Inflammatory macrophage treated with lipopolysaccharide for 4 hours (primary cell): Measurements from ENCODE around the gene CORO1A.
A peak's percentile ranks its signal among the peaks of the same experiment; 100 is the strongest.
"Not testable (repeated sequence)": the region's sequence is repeated elsewhere in the genome, so short reads cannot be mapped to it uniquely, and the experiment has no call there.

Experiments
- DNase-seq: peaks from one replicate; pipeline ENCODE4 v3.0.0-alpha.2; 2020

The CORO1A gene

DNA sequence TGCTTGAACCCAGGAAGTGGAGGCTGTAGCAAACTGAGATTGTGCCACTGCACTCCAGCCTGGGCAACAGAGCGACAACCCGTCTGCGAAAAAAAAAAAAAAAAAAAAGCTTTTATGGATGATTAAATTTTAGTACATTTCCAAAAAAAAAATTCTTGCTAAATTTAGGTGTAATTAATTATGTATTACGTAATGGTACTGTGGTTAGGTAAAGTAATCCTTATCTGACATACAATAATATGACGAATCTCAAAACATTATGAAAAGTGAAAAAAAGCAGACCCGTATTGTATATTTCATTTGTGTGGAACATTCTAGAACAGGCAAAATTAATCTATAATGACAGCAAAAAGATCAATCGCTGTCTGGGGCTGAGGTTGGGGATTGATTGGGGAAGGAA, 10.3 kb upstream of the CORO1A start:
- DNase-seq = no peak

DNA sequence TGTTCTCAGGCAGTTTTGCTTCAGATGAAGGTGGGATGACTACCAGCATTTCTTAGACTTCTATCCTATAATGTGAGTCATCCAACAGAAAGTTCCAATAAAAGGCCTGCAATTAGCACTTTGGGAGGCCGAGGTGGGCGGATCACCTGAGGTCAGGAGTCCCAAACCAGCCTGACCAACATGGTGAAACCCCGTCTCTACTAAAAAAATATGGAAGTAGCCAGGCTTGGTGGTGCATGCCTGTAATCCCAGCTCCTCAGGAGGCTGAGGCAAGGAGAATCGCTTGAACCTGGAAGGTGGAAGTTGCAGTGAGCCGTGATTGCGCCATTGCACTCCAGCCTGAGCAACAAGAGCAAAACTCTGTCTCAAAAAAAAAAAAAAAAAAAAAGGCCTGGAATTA, 6.5 kb upstream of the CORO1A start:
- DNase-seq = not testable (repeated sequence)

DNA sequence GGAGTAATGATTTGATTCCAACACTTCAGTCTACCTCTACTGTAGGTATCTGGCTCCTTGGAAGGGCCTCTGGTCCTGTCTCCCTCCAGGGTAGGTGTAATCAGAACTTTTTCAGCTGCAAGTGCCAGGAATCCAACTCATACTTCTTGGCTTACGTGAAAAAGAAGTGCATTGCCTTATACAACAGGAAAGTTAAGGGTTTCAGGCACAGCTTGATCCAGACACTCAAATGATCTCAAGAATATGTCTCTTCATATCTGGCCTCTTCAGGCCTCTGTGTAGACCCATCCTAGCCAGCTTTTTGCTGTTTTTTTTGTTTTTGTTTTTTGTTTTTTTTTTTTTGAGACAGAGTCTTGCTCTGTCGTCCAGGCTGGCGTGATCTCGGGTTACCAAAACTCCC, 4.2 kb upstream of the CORO1A start:
- DNase-seq = no peak

DNA sequence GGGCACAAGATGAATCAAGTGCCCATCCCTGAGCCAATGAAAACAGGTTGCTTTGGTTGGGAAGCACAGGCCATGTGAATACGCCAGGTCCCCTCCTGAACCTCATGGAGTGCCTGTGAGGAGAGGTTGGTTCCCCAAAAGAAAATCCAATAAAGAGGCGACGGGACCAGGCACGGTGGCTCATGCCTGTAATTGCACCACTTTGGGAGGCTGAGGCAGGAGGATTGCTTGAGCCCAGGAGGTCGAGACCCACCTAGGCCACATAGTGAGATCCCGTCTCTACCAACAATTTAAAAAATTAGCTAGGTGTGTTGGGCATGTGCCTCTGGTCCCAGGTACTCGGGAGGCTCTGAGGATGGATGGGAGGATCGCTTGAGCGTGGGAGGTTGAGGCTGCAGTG, 3.5 kb upstream of the CORO1A start:
- DNase-seq = no peak

DNA sequence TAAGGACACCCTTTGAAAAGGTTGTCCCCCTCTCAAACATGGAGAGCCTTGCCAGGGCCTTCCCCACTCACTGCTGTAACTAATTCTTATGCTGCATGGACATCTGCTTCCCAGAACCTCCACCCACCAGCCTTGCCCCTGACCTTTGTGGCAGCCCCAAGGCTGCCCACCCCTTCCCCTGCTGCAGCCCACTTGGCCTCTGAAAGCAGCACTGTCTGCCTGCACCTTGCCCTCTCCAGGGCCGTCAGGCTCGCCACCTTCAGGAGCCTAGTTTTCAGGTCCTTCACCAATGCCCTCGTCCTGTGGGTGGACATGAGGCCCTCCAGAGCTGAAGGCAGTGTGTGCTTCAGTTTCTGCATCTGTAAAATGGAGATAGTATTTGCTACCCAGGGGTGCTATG, 2.7 kb upstream of the CORO1A start:
- no peak for DNase-seq

DNA sequence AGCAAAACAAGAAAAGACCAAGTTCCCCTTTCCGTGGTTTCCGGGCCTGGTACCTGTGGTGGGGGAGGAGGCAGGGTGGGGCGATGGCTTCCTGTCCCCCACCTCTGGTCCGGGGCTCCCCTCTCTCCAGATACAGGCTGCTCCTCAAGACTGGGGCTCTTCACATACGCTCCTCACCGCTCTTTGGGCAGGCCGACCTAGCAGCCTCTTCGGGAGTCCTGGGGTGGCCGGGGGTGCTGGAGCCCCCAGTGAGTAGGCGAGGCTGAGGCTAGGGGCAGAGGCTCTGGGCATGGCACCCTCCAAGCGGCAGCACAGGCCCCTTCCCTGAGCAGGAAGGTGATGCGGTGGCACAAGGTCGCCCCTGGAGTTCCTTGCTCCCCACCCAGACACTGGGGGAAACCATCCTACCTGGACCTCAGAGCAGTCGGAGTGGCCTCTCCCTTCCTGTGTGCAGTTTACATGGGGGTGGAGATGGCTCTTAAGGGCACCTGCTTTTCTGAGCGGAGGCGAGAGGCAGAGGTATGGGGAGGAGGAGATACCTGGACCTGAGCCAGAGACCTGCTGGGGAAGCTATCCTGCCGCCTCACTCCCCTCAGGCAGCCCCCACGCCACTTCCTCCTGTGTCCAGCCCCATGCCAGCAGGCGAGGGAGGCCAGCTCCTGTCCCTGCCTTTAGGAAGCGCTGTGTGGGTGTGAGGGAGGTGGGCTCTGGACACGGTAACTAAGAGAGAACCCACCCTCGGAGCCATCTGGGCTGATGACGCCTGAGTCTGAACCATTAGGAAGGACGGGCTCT, 891 bp downstream of the CORO1A start:
- DNase-seq = no peak

DNA sequence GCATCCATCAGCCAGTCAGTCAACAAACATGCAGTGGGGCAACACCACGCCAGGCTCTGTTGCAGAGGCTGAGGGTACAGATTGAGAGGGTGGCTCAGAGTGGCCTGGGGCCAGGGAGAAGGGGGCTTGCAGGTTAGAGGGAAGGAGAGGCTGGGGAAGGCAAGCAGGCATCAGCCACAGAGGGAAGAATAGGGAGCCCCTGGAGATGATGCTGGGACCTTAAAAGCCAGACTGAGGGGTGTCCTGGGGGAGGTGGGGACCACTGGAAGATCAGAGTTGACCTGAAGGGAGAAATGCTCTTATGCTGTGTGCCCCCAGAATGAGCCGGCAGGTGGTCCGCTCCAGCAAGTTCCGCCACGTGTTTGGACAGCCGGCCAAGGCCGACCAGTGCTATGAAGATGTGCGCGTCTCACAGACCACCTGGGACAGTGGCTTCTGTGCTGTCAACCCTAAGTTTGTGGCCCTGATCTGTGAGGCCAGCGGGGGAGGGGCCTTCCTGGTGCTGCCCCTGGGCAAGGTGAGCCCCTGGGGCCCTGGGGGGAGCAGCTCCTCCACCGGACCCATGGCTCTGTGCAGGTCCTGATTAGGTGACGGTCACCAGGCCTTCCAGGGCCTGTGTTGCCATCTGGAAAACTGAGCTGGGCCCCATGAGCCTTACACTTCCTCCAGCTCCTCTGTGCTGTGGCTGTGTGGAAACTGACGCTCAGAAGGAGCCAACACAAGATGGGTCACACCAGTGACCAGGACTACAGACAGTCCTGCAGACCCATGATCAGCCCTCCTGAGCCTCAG, 1.7 kb downstream of the CORO1A start:
- peak; percentile 54 for DNase-seq

DNA sequence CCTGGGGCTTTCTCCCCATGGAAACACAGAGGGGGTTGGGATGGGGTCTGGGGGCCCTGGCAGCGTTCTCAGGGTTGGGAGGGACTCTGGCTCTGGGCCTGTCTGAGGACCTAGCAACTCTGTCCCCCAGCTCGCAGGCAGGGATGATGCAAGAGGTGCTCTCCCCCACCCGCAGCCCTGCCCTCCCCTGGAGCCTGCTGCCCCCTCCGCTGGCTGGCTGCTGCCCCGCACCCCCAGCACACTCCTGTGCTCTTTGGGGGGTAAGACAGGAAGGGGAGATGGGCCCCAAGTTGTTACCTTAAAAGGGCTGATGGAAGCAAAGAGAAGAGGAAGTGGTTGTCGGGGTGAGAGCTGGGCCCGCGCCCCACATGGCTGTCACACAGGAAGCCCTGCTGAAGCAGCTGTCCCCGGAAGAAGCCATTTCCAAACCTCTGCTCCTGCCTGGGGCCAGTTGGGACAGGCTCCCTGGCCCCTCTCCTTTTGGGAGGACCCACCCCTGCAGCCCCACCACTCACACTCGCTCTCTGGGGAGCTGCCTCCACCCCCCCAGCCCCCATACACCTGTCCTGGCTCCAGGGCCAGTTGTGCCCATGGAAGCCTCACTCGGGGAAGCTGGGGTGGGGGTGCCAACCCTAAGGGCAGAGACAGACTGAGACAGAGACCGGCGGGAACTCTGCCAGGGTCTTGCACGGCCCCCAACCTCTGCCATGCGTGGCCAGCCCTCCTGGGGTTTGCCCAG, 2.5 kb downstream of the CORO1A start:
- DNase-seq = peak; percentile 67

DNA sequence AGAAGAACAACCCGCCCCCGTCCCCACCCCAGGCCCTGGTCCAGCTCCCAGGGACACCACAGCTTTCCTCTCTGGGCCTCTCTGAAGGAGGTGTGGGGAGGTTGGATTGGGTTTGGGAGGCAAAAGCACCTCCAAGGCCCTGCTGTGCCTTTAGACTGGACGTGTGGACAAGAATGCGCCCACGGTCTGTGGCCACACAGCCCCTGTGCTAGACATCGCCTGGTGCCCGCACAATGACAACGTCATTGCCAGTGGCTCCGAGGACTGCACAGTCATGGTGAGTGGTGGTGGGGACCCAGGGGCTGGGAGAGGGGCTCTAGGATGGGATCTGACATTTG, 3.0 kb downstream of the CORO1A start:
- no peak for DNase-seq

DNA sequence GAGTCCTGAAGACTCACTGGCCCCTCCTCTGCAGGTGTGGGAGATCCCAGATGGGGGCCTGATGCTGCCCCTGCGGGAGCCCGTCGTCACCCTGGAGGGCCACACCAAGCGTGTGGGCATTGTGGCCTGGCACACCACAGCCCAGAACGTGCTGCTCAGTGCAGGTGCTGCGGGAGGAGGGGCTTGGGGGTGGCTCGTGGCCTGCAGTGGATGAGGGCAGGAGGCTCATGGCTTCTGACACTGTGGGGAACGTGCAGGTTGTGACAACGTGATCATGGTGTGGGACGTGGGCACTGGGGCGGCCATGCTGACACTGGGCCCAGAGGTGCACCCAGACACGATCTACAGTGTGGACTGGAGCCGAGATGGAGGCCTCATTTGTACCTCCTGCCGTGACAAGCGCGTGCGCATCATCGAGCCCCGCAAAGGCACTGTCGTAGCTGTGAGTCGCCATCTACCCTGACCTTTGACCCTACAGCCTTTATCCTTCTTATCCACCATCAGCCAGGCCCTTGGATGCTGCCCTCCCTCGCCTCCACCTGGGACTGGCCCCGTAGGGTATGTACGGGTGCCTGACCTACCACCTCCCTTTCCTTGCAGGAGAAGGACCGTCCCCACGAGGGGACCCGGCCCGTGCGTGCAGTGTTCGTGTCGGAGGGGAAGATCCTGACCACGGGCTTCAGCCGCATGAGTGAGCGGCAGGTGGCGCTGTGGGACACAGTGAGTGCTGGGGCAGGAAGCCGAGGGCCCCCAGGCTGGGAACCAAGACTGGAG, 3.6 kb downstream of the CORO1A start:
- peak; percentile 78 for DNase-seq

DNA sequence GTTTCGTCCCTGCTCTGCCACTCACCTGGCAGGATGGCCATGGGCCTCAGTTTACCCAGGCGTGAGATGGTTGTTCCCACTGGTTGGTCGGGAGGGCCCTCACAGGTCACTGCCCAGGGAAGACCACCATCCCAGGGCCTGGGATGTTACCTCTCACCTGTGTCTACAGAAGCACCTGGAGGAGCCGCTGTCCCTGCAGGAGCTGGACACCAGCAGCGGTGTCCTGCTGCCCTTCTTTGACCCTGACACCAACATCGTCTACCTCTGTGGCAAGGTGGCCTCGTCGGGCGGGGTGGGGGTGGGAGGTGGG, 4.1 kb downstream of the CORO1A start:
- DNase-seq = no peak

DNA sequence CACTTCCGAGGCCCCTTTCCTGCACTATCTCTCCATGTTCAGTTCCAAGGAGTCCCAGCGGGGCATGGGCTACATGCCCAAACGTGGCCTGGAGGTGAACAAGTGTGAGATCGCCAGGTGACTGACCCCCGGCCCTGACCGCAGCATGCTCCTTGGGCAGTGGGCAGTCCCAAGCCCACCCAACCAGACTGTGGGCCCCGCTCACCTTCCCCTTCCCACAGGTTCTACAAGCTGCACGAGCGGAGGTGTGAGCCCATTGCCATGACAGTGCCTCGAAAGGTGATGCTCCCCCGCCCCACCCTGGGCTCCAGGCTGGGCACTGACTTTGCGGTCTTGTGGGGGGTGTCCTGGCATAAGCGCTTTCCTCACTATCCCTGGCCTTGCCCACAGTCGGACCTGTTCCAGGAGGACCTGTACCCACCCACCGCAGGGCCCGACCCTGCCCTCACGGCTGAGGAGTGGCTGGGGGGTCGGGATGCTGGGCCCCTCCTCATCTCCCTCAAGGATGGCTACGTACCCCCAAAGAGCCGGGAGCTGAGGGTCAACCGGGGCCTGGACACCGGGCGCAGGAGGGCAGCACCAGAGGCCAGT, 4.7 kb downstream of the CORO1A start:
- DNase-seq = no peak

DNA sequence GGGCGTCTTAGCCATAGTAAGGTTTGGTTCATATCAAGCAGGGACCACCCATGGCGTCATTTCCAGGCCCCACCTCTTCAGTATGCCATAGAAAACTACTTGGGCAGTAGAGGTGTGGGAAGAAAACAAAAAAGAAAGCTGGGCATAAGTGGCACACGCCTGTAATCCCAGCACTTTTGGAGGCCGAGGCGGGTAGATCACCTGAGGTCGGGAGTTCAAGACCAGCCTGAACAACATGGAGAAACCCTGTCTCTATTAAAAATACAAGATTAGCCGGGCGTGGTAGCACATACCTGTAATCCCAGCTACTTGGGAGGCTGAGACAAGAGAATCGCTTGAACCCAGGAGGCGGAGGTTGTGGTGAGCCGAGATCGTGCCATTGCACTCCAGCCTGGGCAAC, 7.8 kb downstream of the CORO1A start:
- DNase-seq = not testable (repeated sequence)

DNA sequence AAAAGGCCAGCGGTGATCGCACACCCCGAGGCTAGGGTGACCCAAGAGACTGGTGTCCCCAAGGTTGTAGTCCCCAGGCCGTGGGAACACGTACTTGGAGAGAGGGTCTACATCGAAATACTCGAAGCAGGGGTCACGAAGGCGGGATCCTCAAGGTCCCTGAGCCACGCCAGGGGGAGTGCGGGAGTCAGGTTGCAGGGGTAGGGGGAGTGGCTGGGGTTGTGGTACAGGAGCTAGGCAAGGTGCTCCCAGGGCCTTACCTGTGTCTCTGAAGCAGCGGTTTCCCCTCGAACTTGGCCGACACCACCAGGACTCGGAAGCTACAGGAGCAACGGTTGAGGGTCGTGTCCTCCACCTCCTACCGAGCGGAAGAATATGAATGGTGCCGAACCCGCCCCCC, 9.7 kb downstream of the CORO1A start:
- DNase-seq = not testable (repeated sequence)

DNA sequence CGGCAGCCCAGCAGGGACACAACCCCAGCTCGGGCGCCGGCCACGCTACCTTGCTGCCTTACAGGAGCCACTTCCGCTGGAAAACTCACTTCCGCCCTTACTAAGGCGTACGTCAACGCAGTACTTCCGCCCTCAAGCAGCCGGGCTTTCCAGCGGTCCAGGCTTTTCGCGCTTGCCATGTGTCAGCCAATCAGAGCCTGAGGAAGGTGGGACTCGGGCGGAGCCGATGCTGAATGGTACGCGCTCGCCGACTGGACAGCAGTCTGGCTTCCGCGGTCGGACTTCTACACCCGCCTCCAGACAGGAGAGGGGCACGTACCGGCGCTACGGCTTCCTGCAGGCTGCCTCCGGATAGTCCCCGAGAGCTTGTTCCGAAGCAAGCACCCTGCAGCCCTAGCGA, 10.2 kb downstream of the CORO1A start, which contains the start of the genes BOLA2B and SLX1A:
BOLA2B (minus strand) TSS at position 52 of the 400 bp plus-strand sequence. CDS start 71 bp downstream, outside the sequence.
SLX1A (plus strand) TSS at position 261 of the 400 bp plus-strand sequence. CDS start 210 bp downstream, outside the sequence.
- DNase-seq = not testable (repeated sequence)

DNA sequence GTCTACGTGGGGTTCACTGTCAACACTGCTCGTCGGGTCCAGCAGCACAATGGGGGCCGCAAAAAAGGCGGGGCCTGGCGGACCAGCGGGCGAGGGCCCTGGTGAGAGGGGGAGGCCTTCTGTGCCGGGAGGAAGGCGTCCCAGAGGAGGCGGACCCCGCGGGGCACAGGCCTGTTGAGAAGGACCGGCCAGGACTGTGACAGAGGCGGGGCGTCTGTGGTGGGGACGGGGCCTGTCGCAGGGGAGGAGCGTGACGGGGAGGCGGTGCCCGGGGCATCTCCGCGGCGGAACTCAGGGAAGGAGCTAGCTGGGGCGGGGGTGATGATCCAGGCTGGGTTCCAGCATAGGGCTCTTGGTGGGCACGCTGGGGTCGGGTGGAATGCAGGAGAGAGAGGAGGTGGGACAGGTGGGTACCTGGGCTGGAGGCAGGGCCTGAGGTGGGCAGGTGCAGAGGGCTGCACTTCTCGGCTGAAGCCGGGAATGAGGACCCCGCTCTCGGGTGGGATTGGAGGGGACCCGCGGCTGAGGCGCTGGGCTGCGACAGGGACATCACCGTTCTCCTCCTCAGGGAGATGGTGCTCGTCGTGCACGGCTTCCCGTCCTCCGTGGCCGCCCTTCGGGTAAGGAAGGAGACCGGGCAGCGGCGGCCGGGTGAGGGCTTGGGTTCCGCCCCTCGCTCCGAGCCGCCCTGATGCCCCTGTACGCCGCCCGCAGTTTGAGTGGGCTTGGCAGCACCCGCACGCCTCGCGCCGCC, 10.9 kb downstream of the CORO1A start:
- not testable (repeated sequence) for DNase-seq

DNA sequence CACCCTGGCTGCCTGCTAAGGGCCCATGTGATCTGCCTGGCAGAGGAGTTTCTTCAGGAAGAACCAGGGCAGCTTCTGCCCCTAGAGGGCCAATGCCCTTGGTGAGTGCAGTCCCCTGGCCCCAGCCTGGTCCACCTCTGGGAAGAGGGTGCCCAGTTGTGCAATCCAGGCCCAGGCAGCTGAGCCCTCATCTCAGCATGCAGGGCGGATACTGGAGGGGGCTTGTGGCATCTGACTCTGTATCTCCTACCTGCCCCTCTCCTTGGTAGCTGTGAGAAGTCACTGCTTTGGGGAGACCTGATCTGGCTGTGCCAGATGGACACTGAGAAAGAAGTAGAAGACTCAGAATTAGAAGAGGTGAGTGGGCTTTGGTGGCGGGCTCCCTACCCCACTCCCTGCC, 13.6 kb downstream of the CORO1A start:
- not testable (repeated sequence) for DNase-seq

DNA sequence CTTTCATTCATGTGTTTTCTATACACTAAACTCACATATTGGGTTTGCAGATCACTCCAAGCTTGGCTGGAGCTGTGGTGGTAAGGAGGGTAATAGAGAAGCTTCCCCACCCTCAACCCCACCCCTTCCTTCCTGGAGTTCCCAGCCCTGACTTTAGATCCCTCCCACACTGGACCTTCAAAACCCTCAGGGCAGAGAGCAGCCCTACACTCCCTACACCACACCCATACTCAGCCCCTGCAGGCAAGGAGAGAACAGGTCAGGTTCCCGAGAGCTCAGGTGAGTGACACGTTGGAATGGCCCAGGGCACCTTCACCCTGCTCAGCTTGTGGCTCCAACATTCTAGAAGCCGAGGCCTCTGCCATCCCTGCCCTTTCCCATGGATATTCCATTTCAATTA, 15.6 kb downstream of the CORO1A start, which contains the start of gene SULT1A3:
SULT1A3 (plus strand) TSS at position 207 of the 400 bp plus-strand sequence. CDS start 1,474 bp downstream, outside the sequence.
- DNase-seq = not testable (repeated sequence)

DNA sequence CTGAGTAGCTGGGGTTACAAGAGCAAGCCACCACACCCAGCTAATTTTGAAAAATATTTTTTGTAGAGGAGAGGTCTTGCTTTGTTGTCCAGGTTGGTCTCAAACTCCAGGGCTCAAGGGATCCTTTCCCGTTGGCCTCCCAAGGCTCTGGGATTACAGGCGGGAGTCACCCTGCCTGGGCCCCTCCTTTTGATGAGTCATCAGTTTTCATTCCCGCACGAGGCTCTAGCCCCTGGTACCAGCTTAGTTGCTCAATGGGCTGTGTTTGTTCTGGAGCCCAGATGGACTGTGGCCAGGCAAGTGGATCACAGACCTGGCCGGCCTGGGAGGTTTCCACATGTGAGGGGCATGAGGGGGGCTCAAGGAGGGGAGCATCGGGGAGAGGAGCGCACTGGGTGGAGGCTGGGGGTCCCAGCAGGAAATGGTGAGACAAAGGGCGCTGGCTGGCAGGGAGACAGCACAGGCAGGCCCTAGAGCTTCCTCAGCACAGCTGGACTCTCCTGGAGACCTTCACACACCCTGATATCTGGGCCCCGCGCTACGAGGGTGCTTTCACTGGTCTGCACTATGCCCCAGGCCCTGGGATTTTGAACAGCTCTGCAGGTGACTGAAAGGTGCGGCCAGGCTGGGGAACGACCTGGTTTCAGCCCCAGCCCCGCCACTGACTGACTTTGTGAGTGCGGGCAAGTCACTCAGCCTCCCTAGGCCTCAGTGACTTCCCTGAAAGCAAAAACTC, 16.4 kb downstream of the CORO1A start:
- DNase-seq = not testable (repeated sequence)

DNA sequence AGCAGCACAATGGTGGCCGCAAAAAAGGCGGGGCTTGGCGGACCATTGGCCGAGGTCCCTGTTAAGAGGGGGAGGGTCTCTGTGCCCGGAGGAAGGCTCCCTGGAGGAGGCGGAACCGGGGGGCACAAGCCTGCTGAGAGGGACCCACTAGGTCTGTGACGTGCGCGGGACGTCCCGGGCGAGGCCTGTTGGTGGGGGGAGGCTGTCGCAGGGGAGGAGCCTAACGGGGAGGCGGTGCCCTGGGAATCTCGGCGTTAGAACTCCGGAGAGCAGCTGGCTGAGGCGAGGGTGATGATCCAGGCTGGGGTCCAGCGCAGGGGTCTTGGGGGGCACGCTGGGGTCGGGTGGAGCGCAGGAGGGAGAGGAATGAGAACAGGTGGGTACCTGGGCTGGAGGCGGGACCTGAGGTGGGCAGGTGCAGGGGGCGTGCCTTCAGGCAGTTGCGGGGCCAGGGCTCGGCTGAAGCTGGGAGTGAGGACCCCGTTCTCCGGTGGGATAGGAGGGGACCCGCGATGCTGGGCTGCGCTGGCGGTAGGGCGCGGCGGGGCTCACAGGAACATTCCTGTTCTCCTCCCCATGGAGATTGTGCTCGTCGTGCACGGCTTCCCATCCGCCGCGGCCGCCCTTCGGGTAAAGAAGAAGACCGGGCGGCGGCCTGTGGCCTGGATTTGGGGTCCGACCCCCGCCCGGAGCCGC, 22.3 kb downstream of the CORO1A start:
- DNase-seq = not testable (repeated sequence)
